DND-41 (cell line): Measurements from ENCODE around the gene SQSTM1.

Source experiments
- ATAC-seq: fragments of 200-7000 bp; cut with Tn5 transposase; 3 replicates; pipeline ENCODE4 v1.9.1; 2021; ENCODE audit warnings: low read depth; ENCODE audit not compliant: insufficient read depth
- DNase-seq: peaks from one replicate; pipeline ENCODE4 v3.0.0-alpha.2; 2020
- H2AFZ ChIP-seq: 2 replicates; pipeline ENCODE4 v1.6.0; 2012; ENCODE audit warnings: low read depth, low read length
- H3K27ac ChIP-seq: 2 replicates; pipeline ENCODE4 v1.5.1; 2012; ENCODE audit warnings: low read length, inconsistent platforms
- H3K27me3 ChIP-seq: fragments of 200-600 bp; sonication (generic); 2 replicates; pipeline ENCODE4 v1.6.0; 2012; ENCODE audit warnings: low read length, mild to moderate bottlenecking, inconsistent platforms; ENCODE audit not compliant: insufficient read depth, poor library complexity
- H3K36me3 ChIP-seq: 2 replicates; pipeline ENCODE4 v1.5.1; 2012; ENCODE audit warnings: low read length, inconsistent platforms; ENCODE audit not compliant: insufficient read depth
- H3K4me1 ChIP-seq: 2 replicates; pipeline ENCODE4 v1.5.1; 2012; ENCODE audit warnings: mild to moderate bottlenecking, low read length; ENCODE audit not compliant: insufficient read depth
- H3K4me2 ChIP-seq: 2 replicates; pipeline ENCODE4 v1.6.0; 2012; ENCODE audit warnings: mild to moderate bottlenecking, moderate library complexity, low read length, inconsistent platforms; ENCODE audit not compliant: insufficient read depth
- H3K4me3 ChIP-seq, 2 experiments: fragments of 200-600 bp in 1 of 2; shearing (Covaris generic) in 1 of 2; 2 replicates each; pipeline ENCODE4 v1.5.1; 2012 to 2016; ENCODE audit warnings: inconsistent platforms in 2 of 2, low read length in 2 of 2, mild to moderate bottlenecking in 2 of 2, low read depth in 1 of 2, moderate library complexity in 1 of 2
- H3K79me2 ChIP-seq: 2 replicates; pipeline ENCODE4 v1.6.0; 2012; ENCODE audit warnings: low read length, inconsistent platforms; ENCODE audit not compliant: insufficient read depth
- H3K9ac ChIP-seq: 2 replicates; pipeline ENCODE4 v1.6.0; 2012; ENCODE audit warnings: low read depth, mild to moderate bottlenecking, inconsistent platforms, low read length, moderate library complexity
- H3K9me3 ChIP-seq: 2 replicates; pipeline ENCODE4 v1.5.1; 2012; ENCODE audit warnings: low read length, moderate library complexity, mild to moderate bottlenecking, inconsistent platforms; ENCODE audit not compliant: insufficient read depth, severe bottlenecking
- H4K20me1 ChIP-seq: 2 replicates; pipeline ENCODE4 v1.6.0; 2012; ENCODE audit warnings: low read length; ENCODE audit not compliant: insufficient read depth
- EZH2 ChIP-seq: IDR thresholded peaks from 3 replicates; pipeline ENCODE4 v1.6.1; 2012; ENCODE audit warnings: borderline replicate concordance, low read depth, mild to moderate bottlenecking, moderate library complexity, low read length, inconsistent platforms; ENCODE audit not compliant: severe bottlenecking
- TF ChIP-seq, protein P1 (sequence below): IDR thresholded peaks from 2 replicates; pipeline ENCODE4 v1.5.1; 2012; ENCODE audit warnings: borderline replicate concordance, low read length, moderate library complexity, mild to moderate bottlenecking; ENCODE audit not compliant: poor library complexity, severe bottlenecking; ENCODE audit errors: extremely low read depth

Gene SQSTM1

DNA sequence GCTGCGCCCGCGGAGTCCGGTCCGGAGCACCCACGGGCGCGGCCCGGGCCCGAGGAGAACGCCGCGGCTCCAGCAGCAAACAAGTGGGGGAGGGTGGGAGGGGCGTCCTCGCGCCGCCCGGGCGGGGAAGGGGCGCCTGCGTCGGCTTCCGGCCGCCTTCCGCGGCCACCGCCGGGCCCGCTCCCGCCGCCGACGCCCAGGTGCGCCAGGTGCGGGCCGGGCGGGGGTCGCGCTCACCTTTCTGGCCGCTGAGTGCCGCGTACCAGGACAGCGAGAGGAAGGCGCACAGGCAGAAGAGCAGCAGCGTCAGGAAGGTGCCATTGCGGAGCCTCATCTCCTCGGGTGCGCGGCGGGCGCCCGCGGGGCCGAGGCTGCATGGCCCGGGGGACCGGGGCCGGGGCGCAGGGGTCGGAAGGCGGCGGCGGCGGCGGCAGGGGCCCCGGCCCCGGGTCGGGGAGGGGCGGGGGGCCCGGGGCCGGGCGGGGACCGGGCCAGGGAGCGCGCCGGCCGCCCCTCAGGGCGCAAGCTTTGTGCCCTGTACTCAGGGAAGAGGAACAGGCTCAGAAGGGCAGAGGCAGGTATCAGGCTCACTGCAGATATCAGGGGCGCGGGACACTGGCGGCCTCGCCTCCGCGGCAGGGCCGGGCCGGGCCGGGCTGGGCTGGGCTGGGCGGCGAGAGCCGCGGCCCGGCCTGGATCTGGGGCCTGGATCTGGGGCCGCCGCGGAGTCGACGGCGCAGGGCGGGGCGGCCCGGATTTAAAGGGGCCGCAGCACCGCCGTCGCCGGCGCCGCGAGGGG lies 14.3 kb upstream of the SQSTM1 start, which contains the start of gene MGAT4B:
MGAT4B (minus strand) TSS at position 617 of the 799 bp plus-strand sequence; CDS start at position 334, 283 bp downstream.
- ATAC-seq, result peak; percentile 82
- H2AFZ ChIP-seq, result peak within 1 kb of the TSS; percentile 83
- TF ChIP-seq, protein P1, sequence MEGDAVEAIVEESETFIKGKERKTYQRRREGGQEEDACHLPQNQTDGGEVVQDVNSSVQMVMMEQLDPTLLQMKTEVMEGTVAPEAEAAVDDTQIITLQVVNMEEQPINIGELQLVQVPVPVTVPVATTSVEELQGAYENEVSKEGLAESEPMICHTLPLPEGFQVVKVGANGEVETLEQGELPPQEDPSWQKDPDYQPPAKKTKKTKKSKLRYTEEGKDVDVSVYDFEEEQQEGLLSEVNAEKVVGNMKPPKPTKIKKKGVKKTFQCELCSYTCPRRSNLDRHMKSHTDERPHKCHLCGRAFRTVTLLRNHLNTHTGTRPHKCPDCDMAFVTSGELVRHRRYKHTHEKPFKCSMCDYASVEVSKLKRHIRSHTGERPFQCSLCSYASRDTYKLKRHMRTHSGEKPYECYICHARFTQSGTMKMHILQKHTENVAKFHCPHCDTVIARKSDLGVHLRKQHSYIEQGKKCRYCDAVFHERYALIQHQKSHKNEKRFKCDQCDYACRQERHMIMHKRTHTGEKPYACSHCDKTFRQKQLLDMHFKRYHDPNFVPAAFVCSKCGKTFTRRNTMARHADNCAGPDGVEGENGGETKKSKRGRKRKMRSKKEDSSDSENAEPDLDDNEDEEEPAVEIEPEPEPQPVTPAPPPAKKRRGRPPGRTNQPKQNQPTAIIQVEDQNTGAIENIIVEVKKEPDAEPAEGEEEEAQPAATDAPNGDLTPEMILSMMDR, result no peak
- TF ChIP-seq EZH2, result no peak

DNA sequence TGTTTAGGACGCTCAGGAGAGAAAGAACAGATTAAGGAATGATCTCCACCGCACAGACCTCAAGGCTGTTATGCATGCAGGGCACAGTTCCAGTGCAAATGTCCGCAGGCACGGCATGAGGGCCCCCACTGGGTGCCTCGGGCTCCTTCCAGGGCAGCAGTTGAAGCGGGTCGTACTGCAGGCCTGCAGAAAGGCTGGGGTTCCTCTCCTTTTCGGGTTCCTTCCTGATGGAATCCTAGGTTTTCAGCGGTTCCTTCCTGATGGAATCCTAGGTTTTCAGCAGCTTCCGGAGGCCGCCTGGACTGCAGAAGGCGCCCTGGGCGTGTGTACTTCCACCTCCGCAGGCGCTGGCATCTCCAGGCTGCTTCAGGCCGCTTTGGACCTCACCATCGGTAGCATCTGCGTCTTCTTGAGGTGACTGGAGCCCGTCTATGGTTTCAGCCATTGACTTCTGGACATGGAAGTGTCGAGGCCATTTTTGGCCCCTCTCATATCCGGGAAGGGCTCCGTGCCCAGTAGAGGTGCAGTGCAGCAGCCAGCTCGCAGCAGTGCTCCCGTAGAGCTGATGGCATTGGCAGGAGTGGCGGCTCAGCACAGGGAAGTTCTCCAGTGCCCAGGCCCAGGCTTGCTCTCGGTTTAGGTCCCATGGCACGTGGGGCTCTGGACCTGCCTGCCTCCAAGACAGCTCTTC lies 8.4 kb upstream of the SQSTM1 start:
- Histone ChIP-seq H3K79me2 (peaks cover 6% of the 10 kb centered on the region; the same call in 1 of the 2 replicates), H3K9me3 (no peaks in the 10 kb centered on the region), H3K4me3 (no peak overlapping the region), H3K27me3 (no peaks in the 10 kb centered on the region), H3K36me3 (peaks cover 15% of the 10 kb centered on the region), H3K4me2 (no peak overlapping the region), H4K20me1 (no peaks in the 10 kb centered on the region), H2AFZ (no peak overlapping the region), H3K27ac (no peak overlapping the region), H3K9ac (no peak overlapping the region), H3K4me1 (peaks cover 11% of the 10 kb centered on the region)
- TF ChIP-seq EZH2, result no peak
- TF ChIP-seq, protein P1, result no peak
- DNase-seq (no peak), ATAC-seq (no peak)

More for the DNA sequence above, 14.3 kb upstream of the SQSTM1 start, which contains the start of gene MGAT4B:
- Histone ChIP-seq H3K4me2 (peak within 1 kb of the TSS; percentile 95), H3K36me3 (peaks cover 2% of the 10 kb centered on the region; the same call in 1 of the 2 replicates), H3K4me3 (peak within 1 kb of the TSS; percentile 75 to 90), H3K9ac (peak within 1 kb of the TSS; percentile 72), H3K27ac (peak within 1 kb of the TSS; percentile 62), H3K4me1 (peaks cover 45% of the 10 kb centered on the region), H3K79me2 (peaks cover 22% of the 10 kb centered on the region), H4K20me1 (peaks cover 24% of the 10 kb centered on the region), H3K9me3 (no peaks in the 10 kb centered on the region), H3K27me3 (no peaks in the 10 kb centered on the region)
- DNase-seq, result peak; percentile 66

DNA sequence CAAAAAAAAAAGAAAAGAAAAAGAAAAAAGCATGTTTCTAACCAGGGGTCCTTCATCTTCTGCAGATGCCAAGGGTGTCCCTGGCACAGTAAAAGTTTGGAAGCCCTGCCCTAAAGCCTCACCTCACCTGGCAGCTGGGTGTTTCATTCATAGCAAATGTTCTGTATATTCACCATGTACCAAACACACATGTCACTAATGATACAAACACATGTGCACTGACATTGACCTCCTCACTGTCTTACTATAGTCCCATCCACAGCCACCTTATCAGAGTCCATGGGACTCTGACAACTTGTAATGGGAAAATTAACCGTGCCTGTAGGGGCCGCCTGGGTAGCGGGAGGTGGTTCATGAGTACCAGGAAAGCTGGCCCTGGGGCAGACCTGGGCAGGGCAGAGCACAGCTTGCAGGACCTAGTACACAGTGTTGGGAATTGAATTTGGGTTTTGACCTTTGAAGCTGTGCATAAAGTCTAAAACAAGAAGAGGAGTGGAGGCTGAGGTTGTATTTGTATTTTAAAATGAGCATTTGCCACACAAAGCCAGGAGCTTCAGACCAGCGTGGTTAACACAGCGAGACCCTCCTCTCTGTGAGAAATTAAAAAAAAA lies 7.6 kb upstream of the SQSTM1 start:
- Histone ChIP-seq H3K4me3 (no peak overlapping the region), H3K27ac (no peak overlapping the region), H2AFZ (no peak overlapping the region), H4K20me1 (no peaks in the 10 kb centered on the region), H3K36me3 (peaks cover 15% of the 10 kb centered on the region), H3K27me3 (no peaks in the 10 kb centered on the region), H3K4me2 (no peak overlapping the region), H3K4me1 (peaks cover 3% of the 10 kb centered on the region; the same call in 1 of the 2 replicates), H3K79me2 (no peaks in the 10 kb centered on the region), H3K9ac (no peak overlapping the region), H3K9me3 (no peaks in the 10 kb centered on the region)
- ATAC-seq, result no peak
- no peak for DNase-seq
- TF ChIP-seq, protein P1, result no peak
- TF ChIP-seq EZH2, result no peak
